WTC11 (cell line): ENCODE data around the gene SELENOF.

Experiments
- ARID4B ChIP-seq: sonication (generic); formaldehyde crosslinking; IDR thresholded peaks from 2 replicates; pipeline ENCODE4 v1.8.0; 2023; ENCODE audit warnings: missing genetic modification reagents, mild to moderate bottlenecking, borderline replicate concordance
- CBFB ChIP-seq: sonication (generic); formaldehyde crosslinking; IDR thresholded peaks from 2 replicates; pipeline ENCODE4 v1.8.1; 2022; ENCODE audit warnings: mild to moderate bottlenecking, low read depth, missing genetic modification reagents
- CREB1 ChIP-seq: sonication (generic); formaldehyde crosslinking; IDR thresholded peaks from 2 replicates; pipeline ENCODE4 v1.8.0; 2023; ENCODE audit warnings: mild to moderate bottlenecking, missing genetic modification reagents
- CTCF ChIP-seq: fragments of 200-600 bp; IDR thresholded peaks from 2 replicates; pipeline ENCODE4 v1.8.0; 2022; ENCODE audit warnings: antibody characterized with exemption
- HMGXB4 ChIP-seq: sonication (generic); formaldehyde crosslinking; IDR thresholded peaks from 2 replicates; pipeline ENCODE4 v1.8.1; 2023; ENCODE audit warnings: mild to moderate bottlenecking, moderate library complexity, missing genetic modification reagents
- MLX ChIP-seq: sonication (generic); formaldehyde crosslinking; IDR thresholded peaks from 2 replicates; pipeline ENCODE4 v1.8.1; 2023; ENCODE audit warnings: mild to moderate bottlenecking, missing genetic modification reagents, moderate library complexity
- SMAD3 ChIP-seq: sonication (generic); formaldehyde crosslinking; IDR thresholded peaks from 2 replicates; pipeline ENCODE4 v1.8.0; 2022; ENCODE audit warnings: missing genetic modification reagents, mild to moderate bottlenecking, borderline replicate concordance
- SP1 ChIP-seq: sonication (generic); formaldehyde crosslinking; conservative IDR thresholded peaks from 2 replicates; pipeline ENCODE4 v1.8.1; 2022; ENCODE audit warnings: missing genetic modification reagents
- TCF7 ChIP-seq: sonication (generic); formaldehyde crosslinking; IDR thresholded peaks from 2 replicates; pipeline ENCODE4 v1.8.0; 2022; ENCODE audit warnings: mild to moderate bottlenecking, low read depth, missing genetic modification reagents, moderate library complexity
- TP53 ChIP-seq: sonication (generic); formaldehyde crosslinking; IDR thresholded peaks from 2 replicates; pipeline ENCODE4 v1.8.1; 2023; ENCODE audit warnings: mild to moderate bottlenecking, missing genetic modification reagents
- TF ChIP-seq, protein P1 (sequence below): sonication (generic); formaldehyde crosslinking; IDR thresholded peaks from 2 replicates; pipeline ENCODE4 v1.8.0; 2022; ENCODE audit warnings: mild to moderate bottlenecking, missing genetic modification reagents
- TF ChIP-seq, protein P2 (sequence below): sonication (generic); formaldehyde crosslinking; IDR thresholded peaks from 2 replicates; pipeline ENCODE4 v1.8.1; 2023; ENCODE audit warnings: mild to moderate bottlenecking, missing genetic modification reagents, borderline replicate concordance

DNA sequence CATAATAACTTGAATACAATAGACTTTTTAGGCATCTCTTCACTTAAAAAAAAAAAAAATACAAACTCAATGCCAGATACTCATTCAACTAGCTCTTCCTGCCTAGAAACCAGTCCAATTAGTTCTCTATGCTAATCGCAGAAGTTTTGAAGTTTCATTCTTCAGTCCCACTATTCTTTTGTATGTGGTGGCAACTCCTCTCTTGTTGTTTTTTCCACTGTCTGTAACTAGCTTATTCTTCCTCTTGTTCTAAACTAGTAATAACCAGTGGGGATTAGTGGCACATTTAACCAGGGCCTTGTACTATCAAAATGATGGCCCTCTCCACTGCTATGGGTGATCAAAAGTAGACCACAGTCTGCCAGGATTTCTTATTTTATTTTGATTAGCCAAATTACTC, 52.5 kb downstream of the SELENOF start:
- no peak for TF ChIP-seq CTCF
- TF ChIP-seq, protein P1, sequence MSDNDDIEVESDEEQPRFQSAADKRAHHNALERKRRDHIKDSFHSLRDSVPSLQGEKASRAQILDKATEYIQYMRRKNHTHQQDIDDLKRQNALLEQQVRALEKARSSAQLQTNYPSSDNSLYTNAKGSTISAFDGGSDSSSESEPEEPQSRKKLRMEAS: no peak
- TF ChIP-seq TCF7: no peak
- TF ChIP-seq CBFB (CRISPR knock-in tag): no peak
- TF ChIP-seq HMGXB4: no peak
- no peak for TF ChIP-seq SMAD3
- TF ChIP-seq, protein P2, sequence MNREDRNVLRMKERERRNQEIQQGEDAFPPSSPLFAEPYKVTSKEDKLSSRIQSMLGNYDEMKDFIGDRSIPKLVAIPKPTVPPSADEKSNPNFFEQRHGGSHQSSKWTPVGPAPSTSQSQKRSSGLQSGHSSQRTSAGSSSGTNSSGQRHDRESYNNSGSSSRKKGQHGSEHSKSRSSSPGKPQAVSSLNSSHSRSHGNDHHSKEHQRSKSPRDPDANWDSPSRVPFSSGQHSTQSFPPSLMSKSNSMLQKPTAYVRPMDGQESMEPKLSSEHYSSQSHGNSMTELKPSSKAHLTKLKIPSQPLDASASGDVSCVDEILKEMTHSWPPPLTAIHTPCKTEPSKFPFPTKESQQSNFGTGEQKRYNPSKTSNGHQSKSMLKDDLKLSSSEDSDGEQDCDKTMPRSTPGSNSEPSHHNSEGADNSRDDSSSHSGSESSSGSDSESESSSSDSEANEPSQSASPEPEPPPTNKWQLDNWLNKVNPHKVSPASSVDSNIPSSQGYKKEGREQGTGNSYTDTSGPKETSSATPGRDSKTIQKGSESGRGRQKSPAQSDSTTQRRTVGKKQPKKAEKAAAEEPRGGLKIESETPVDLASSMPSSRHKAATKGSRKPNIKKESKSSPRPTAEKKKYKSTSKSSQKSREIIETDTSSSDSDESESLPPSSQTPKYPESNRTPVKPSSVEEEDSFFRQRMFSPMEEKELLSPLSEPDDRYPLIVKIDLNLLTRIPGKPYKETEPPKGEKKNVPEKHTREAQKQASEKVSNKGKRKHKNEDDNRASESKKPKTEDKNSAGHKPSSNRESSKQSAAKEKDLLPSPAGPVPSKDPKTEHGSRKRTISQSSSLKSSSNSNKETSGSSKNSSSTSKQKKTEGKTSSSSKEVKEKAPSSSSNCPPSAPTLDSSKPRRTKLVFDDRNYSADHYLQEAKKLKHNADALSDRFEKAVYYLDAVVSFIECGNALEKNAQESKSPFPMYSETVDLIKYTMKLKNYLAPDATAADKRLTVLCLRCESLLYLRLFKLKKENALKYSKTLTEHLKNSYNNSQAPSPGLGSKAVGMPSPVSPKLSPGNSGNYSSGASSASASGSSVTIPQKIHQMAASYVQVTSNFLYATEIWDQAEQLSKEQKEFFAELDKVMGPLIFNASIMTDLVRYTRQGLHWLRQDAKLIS (CRISPR knock-in tag): no peak
- no peak for TF ChIP-seq MLX
- TF ChIP-seq SP1 (CRISPR knock-in tag): no peak
- no peak for TF ChIP-seq TP53 (CRISPR knock-in tag)
- TF ChIP-seq ARID4B: no peak
- TF ChIP-seq CREB1 (CRISPR knock-in tag): no peak
